Spleen (tissue), 7 donors: ENCODE data around the gene LMF1.

Source experiments
- POLR2A ChIP-seq, 3 donors: fragments of 450-650 bp; IDR thresholded peaks; one replicate each; pipeline ENCODE4 v1.5.1; 2017; ENCODE audit warnings: antibody characterized with exemption in 3 of 3, mild to moderate bottlenecking in 1 of 3
- TF ChIP-seq, protein P1 (sequence below), 11 experiments: fragments of 200-600 bp in 7 of 11; fragments of 450-650 bp in 4 of 11; sonication (generic) in 4 of 11; IDR thresholded peaks in 8 of 11; conservative IDR thresholded peaks in 3 of 11; 1 replicate in 7 of 11; 2 replicates in 4 of 11; pipeline versions ENCODE4 v1.4.0 to v1.8.0; 2016 to 2021; ENCODE audit warnings: antibody characterized with exemption in 11 of 11, inconsistent platforms in 4 of 11, mild to moderate bottlenecking in 1 of 11
- donor health status: DM: no; HTN: no; CAD: no; lungs with moderate emphysema.
- donor health status: DM: no; HTN: no; CAD: no.
- donor health status: DM: no; HTN: no; CAD: no.

DNA sequence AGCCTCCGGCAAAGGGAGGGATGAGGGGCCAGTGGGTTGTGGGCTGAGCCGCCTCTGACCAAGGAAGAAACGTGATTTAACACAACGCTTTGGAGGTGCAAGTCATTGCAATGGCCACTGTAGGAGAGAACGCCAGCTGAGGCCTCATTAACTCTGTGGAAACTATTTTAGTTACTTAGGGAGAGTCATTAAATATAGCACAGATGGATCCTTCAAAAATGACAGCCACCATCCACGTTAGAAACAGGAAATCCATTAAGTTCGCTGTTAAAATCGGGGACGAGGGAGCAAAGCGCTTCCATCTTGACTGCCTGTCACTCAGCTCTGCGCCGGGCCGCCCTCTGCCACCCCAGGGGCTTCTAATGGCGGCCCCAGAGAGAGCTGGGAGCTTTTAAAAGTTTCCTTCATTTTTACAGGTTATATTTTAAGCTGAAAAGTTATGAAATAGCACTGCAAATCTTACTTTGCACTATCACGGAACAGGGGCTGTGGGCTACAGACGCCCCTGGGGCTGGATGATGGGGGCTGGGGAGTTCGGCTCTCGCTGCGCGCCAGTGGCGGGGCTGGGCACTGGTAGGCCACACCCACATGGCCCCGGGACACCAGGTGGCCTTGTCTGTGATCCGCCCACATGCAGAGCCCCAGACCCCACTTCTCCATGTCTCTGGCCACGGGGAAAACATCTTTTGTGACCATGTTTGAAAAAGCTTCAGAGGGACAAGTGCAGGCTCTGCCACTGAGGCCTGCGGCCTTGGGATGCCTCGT lies 54.6 kb downstream of the LMF1 start:
- no peak for TF ChIP-seq POLR2A (IDR thresholded peaks at IDR 0.05)
- TF ChIP-seq, protein P1, sequence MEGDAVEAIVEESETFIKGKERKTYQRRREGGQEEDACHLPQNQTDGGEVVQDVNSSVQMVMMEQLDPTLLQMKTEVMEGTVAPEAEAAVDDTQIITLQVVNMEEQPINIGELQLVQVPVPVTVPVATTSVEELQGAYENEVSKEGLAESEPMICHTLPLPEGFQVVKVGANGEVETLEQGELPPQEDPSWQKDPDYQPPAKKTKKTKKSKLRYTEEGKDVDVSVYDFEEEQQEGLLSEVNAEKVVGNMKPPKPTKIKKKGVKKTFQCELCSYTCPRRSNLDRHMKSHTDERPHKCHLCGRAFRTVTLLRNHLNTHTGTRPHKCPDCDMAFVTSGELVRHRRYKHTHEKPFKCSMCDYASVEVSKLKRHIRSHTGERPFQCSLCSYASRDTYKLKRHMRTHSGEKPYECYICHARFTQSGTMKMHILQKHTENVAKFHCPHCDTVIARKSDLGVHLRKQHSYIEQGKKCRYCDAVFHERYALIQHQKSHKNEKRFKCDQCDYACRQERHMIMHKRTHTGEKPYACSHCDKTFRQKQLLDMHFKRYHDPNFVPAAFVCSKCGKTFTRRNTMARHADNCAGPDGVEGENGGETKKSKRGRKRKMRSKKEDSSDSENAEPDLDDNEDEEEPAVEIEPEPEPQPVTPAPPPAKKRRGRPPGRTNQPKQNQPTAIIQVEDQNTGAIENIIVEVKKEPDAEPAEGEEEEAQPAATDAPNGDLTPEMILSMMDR (IDR thresholded peaks at IDR 0.05 in 8 of 11, conservative IDR thresholded peaks at IDR 0.05 in 3 of 11): no peak
